SK-N-SH treated with all-trans-retinoic acid at 6 μM for 48 hours (cell line): ENCODE measurements around the gene DPYD.

Experiments used
- ATAC-seq: fragments of 200-7000 bp; cut with Tn5 transposase; 3 replicates; pipeline ENCODE4 v1.9.1; 2020; ENCODE audit warnings: mild to moderate bottlenecking, moderate library complexity
- ARNTL ChIP-seq: fragments of 450-650 bp; formaldehyde crosslinking; IDR thresholded peaks from 2 replicates; pipeline ENCODE4 v1.5.0; 2020; ENCODE audit warnings: low read depth, mild to moderate bottlenecking, moderate library complexity, borderline replicate concordance
- BACH2 ChIP-seq: fragments of 250-450 bp; sonication (Bioruptor Pico); IDR thresholded peaks from 2 replicates; pipeline ENCODE4 v1.9.0; 2021; ENCODE audit warnings: mild to moderate bottlenecking, borderline replicate concordance
- GLIS3 ChIP-seq: fragments of 250-450 bp; sonication (Bioruptor Pico); IDR thresholded peaks from 2 replicates; pipeline ENCODE4 v1.5.0; 2020; ENCODE audit warnings: mild to moderate bottlenecking, moderate library complexity
- ISL1 ChIP-seq: fragments of 250-450 bp; sonication (Bioruptor Pico); IDR thresholded peaks from 2 replicates; pipeline ENCODE4 v2.1.2; 2022; ENCODE audit warnings: mild to moderate bottlenecking, moderate library complexity
- OSR1 ChIP-seq: fragments of 250-450 bp; sonication (Bioruptor Pico); IDR thresholded peaks from 2 replicates; pipeline ENCODE4 v1.8.0; 2022; ENCODE audit warnings: moderate library complexity, mild to moderate bottlenecking, inconsistent platforms
- PPARA ChIP-seq: fragments of 250-450 bp; sonication (Bioruptor Pico); IDR thresholded peaks from 2 replicates; pipeline ENCODE4 v1.5.0; 2020; ENCODE audit warnings: mild to moderate bottlenecking, borderline replicate concordance
- RARB ChIP-seq: fragments of 250-450 bp; sonication (Bioruptor Pico); IDR thresholded peaks from 2 replicates; pipeline ENCODE4 v1.8.0; 2021; ENCODE audit warnings: mild to moderate bottlenecking, moderate library complexity
- SNAI2 ChIP-seq: fragments of 250-450 bp; sonication (Bioruptor Pico); IDR thresholded peaks from 2 replicates; pipeline ENCODE4 v1.5.0; 2020; ENCODE audit warnings: mild to moderate bottlenecking, moderate library complexity
- TCF4 ChIP-seq: fragments of 250-450 bp; sonication (Bioruptor Pico); IDR thresholded peaks from 2 replicates; pipeline ENCODE4 v1.8.0; 2021; ENCODE audit warnings: mild to moderate bottlenecking, moderate library complexity, borderline replicate concordance
- TOX ChIP-seq: fragments of 250-450 bp; sonication (Bioruptor Pico); IDR thresholded peaks from 2 replicates; pipeline ENCODE4 v1.8.0; 2021; ENCODE audit warnings: mild to moderate bottlenecking, moderate library complexity, borderline replicate concordance
- ZC3H10 ChIP-seq: fragments of 250-450 bp; sonication (Bioruptor Pico); IDR thresholded peaks from 2 replicates; pipeline ENCODE4 v1.5.1; 2021; ENCODE audit warnings: mild to moderate bottlenecking, moderate library complexity
- ZFP3 ChIP-seq: fragments of 250-450 bp; sonication (Bioruptor Pico); IDR thresholded peaks from 2 replicates; pipeline ENCODE4 v1.5.0; 2020; ENCODE audit warnings: mild to moderate bottlenecking, moderate library complexity
- ZNF565 ChIP-seq: fragments of 450-650 bp; formaldehyde crosslinking; conservative IDR thresholded peaks from 2 replicates; pipeline ENCODE4 v1.5.0; 2020; ENCODE audit warnings: low read depth, mild to moderate bottlenecking, moderate library complexity
- ZNF70 ChIP-seq: fragments of 450-650 bp; formaldehyde crosslinking; IDR thresholded peaks from 2 replicates; pipeline ENCODE4 v1.5.0; 2020; ENCODE audit warnings: mild to moderate bottlenecking, moderate library complexity
- ZNF8 ChIP-seq: fragments of 450-650 bp; formaldehyde crosslinking; IDR thresholded peaks from 2 replicates; pipeline ENCODE4 v1.5.0; 2020; ENCODE audit warnings: mild to moderate bottlenecking, moderate library complexity
- TF ChIP-seq, protein P1 (sequence below): fragments of 250-450 bp; sonication (Bioruptor Pico); IDR thresholded peaks from 2 replicates; pipeline ENCODE4 v1.5.1; 2021; ENCODE audit warnings: mild to moderate bottlenecking, moderate library complexity
- TF ChIP-seq, protein P2 (sequence below): fragments of 250-450 bp; sonication (Bioruptor Pico); IDR thresholded peaks from 2 replicates; pipeline ENCODE4 v1.5.0; 2020; ENCODE audit warnings: mild to moderate bottlenecking, moderate library complexity
- TF ChIP-seq, protein P3 (sequence below): fragments of 250-450 bp; sonication (Bioruptor Pico); IDR thresholded peaks from 2 replicates; pipeline ENCODE4 v1.8.0; 2020; ENCODE audit warnings: mild to moderate bottlenecking, moderate library complexity, borderline replicate concordance

The DPYD gene

DNA sequence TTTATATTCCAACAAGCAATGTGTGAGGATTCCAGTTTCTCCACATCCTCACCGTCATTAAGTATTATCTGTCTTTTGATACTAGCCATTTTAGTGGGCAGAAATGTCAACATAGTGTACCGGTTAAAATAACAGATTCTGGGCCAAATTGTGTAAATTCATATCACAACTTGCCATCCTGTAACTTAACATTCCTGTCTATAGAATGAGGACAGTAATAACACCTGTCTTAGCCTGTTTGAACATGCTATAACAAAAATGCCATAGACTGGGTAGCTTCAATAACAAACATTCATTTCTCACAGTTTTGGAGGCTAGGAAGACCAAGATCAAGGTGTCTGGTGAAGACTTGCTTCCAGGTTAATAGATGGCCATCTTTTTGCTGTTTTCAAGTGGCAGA, 708.2 kb downstream of the DPYD start:
- TF ChIP-seq ISL1 (CRISPR knock-in tag) (no peak), ARNTL (CRISPR knock-in tag) (no peak), OSR1 (CRISPR knock-in tag) (no peak), TOX (CRISPR knock-in tag) (no peak), TCF4 (no peak), GLIS3 (CRISPR knock-in tag) (no peak), ZNF565 (CRISPR knock-in tag) (no peak), PPARA (CRISPR knock-in tag) (no peak), ZNF8 (no peak), ZC3H10 (CRISPR knock-in tag) (no peak), SNAI2 (no peak)
- TF ChIP-seq, protein P1, sequence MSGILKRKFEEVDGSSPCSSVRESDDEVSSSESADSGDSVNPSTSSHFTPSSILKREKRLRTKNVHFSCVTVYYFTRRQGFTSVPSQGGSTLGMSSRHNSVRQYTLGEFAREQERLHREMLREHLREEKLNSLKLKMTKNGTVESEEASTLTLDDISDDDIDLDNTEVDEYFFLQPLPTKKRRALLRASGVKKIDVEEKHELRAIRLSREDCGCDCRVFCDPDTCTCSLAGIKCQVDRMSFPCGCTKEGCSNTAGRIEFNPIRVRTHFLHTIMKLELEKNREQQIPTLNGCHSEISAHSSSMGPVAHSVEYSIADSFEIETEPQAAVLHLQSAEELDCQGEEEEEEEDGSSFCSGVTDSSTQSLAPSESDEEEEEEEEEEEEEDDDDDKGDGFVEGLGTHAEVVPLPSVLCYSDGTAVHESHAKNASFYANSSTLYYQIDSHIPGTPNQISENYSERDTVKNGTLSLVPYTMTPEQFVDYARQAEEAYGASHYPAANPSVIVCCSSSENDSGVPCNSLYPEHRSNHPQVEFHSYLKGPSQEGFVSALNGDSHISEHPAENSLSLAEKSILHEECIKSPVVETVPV (CRISPR knock-in tag): no peak
- TF ChIP-seq, protein P2, sequence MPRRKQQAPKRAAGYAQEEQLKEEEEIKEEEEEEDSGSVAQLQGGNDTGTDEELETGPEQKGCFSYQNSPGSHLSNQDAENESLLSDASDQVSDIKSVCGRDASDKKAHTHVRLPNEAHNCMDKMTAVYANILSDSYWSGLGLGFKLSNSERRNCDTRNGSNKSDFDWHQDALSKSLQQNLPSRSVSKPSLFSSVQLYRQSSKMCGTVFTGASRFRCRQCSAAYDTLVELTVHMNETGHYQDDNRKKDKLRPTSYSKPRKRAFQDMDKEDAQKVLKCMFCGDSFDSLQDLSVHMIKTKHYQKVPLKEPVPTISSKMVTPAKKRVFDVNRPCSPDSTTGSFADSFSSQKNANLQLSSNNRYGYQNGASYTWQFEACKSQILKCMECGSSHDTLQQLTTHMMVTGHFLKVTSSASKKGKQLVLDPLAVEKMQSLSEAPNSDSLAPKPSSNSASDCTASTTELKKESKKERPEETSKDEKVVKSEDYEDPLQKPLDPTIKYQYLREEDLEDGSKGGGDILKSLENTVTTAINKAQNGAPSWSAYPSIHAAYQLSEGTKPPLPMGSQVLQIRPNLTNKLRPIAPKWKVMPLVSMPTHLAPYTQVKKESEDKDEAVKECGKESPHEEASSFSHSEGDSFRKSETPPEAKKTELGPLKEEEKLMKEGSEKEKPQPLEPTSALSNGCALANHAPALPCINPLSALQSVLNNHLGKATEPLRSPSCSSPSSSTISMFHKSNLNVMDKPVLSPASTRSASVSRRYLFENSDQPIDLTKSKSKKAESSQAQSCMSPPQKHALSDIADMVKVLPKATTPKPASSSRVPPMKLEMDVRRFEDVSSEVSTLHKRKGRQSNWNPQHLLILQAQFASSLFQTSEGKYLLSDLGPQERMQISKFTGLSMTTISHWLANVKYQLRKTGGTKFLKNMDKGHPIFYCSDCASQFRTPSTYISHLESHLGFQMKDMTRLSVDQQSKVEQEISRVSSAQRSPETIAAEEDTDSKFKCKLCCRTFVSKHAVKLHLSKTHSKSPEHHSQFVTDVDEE (CRISPR knock-in tag): no peak
- no peak for ATAC-seq

DNA sequence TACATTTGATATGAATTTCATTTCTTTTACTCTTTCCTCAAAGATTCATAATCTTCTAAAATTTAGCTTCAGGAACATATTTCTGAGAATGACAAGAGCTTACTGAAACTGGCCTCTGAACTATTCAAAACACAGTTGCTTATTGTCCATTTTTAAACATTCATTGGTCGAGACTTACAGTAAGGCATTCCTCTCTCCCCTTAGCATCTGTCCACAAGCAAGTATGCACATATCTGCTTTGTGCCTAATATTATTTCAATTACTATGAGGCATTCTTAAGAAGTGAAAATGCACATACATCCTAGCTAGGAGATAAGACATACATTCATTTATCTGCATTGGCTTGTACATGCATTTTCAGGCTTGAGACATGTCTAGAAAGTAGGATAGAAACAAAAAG, 710.5 kb downstream of the DPYD start:
- ATAC-seq: no peak
- TF ChIP-seq GLIS3 (CRISPR knock-in tag) (no peak), BACH2 (CRISPR knock-in tag) (no peak), OSR1 (CRISPR knock-in tag) (no peak), ZFP3 (CRISPR knock-in tag) (no peak), RARB (CRISPR knock-in tag) (no peak)
- TF ChIP-seq, protein P3, sequence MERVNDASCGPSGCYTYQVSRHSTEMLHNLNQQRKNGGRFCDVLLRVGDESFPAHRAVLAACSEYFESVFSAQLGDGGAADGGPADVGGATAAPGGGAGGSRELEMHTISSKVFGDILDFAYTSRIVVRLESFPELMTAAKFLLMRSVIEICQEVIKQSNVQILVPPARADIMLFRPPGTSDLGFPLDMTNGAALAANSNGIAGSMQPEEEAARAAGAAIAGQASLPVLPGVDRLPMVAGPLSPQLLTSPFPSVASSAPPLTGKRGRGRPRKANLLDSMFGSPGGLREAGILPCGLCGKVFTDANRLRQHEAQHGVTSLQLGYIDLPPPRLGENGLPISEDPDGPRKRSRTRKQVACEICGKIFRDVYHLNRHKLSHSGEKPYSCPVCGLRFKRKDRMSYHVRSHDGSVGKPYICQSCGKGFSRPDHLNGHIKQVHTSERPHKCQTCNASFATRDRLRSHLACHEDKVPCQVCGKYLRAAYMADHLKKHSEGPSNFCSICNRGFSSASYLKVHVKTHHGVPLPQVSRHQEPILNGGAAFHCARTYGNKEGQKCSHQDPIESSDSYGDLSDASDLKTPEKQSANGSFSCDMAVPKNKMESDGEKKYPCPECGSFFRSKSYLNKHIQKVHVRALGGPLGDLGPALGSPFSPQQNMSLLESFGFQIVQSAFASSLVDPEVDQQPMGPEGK (CRISPR knock-in tag): no peak
- TF ChIP-seq, all 23 proteins: peak for 0

DNA sequence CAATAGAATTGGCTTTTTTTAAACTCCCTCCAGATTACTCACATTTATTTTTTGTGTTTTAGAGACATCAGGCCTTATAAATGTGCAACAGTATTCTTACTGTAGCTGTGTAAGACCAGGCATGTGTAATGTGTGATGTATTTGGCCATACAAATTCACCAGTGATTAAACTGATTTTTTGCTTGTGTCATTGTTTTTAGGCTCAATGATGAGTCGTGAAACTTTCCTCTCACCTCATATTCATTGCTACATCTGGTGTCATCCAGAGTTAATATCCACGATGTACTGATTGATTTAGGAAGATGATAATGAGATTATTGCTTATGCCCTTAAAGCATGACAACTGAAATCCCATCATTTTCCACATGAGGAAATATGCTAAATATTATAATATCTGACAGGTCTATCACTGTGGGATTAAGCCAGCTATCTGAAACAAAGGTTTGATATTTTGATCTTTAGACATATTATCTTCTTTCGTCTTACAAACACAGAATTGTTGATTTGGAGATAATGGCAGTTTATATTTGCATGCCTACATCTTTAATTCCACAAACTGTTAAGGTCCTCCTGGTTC, 711.4 kb downstream of the DPYD start:
- no peak for TF ChIP-seq TCF4
- TF ChIP-seq ZNF70 (CRISPR knock-in tag): no peak
- TF ChIP-seq, protein P3 (CRISPR knock-in tag): no peak
- TF ChIP-seq, protein P2 (CRISPR knock-in tag): no peak
- no peak for TF ChIP-seq TOX (CRISPR knock-in tag)
- TF ChIP-seq BACH2 (CRISPR knock-in tag): no peak
- TF ChIP-seq PPARA (CRISPR knock-in tag): no peak
- no peak for TF ChIP-seq ZFP3 (CRISPR knock-in tag)
- no peak for TF ChIP-seq ISL1 (CRISPR knock-in tag)
- TF ChIP-seq, all 23 proteins: peak for 0
- ATAC-seq: no peak
